Thoracic aorta (tissue), 2 donors: ENCODE results near the gene ANKRD28. TPM values are rescaled to one million over a fixed set of nuclear protein-coding genes. Genes with fewer than 3 reads are reported as not detected.

Experiments
- ATAC-seq: fragments of 150-250 bp; one replicate; pipeline ENCODE4 v1.8.0; 2017; ENCODE audit warnings: low read depth; ENCODE audit not compliant: insufficient number of reproducible peaks, low FRiP score
- DNase-seq: peaks from one replicate; pipeline ENCODE4 v3.0.0-alpha.2; 2020; ENCODE audit warnings: low spot score
- H3K27ac ChIP-seq, 2 donors: fragments of 200-600 bp; sonication (generic); 1 replicate in 1 of 2; 2 replicates in 1 of 2; pipeline ENCODE4 v1.5.1; 2016; ENCODE audit warnings: mild to moderate bottlenecking in 2 of 2, moderate library complexity in 2 of 2
- H3K27me3 ChIP-seq: fragments of 200-600 bp; sonication (generic); replicated peaks from 2 replicates; pipeline ENCODE4 v1.6.0; 2016; ENCODE audit warnings: mild to moderate bottlenecking; ENCODE audit not compliant: insufficient read depth
- H3K36me3 ChIP-seq: fragments of 200-600 bp; sonication (generic); one replicate; pipeline ENCODE4 v1.5.1; 2016
- H3K4me1 ChIP-seq, 2 donors: fragments of 200-600 bp; sonication (generic); 1 replicate in 1 of 2; 2 replicates in 1 of 2; pipeline versions ENCODE4 v1.5.1 to v1.6.0; 2016; ENCODE audit warnings: low read depth in 2 of 2, mild to moderate bottlenecking in 1 of 2; ENCODE audit not compliant: control insufficient read depth in 1 of 2
- H3K4me3 ChIP-seq: fragments of 200-600 bp; sonication (generic); 2 replicates; pipeline ENCODE4 v1.5.1; 2016; ENCODE audit warnings: mild to moderate bottlenecking
- H3K9me3 ChIP-seq: fragments of 200-600 bp; sonication (generic); 2 replicates; pipeline ENCODE4 v1.5.1; 2016
- CTCF ChIP-seq: fragments of 200-600 bp; sonication (generic); IDR thresholded peaks from one replicate; pipeline ENCODE4 v1.5.1; 2019; ENCODE audit warnings: antibody characterized with exemption
- total RNA-seq, 2 donors: library from RNA; depleted of rRNA; stranded (reverse); fragments of >200 nt; gene quantifications; one replicate each; pipeline versions ENCODE4 v1.1.0 to v1.2.3, GENCODE V29; 2016

Gene ANKRD28
- total RNA-seq, 2 donors from 2014 or later, result 42.5 to 60.2 TPM

- Histone ChIP-seq H3K27me3 (no peaks in the 10 kb centered on the region), H3K36me3 (no peaks in the 10 kb centered on the region), H3K9me3 (no peaks in the 10 kb centered on the region), H3K4me3 (no peak overlapping the region), H3K4me1 (peaks cover 18 to 36% of the 10 kb centered on the region in 2 donors), H3K27ac (no peak overlapping the region)
- DNase-seq (no peak), ATAC-seq (no peak)
- no peak for TF ChIP-seq CTCF
Observed at GRCh38 chr3:15803921-15804320, 6.1 kb upstream of the ANKRD28 start.

GRCh38 chr3:15801298-15801697 is 3.5 kb upstream of the ANKRD28 start:
- H3K27me3 ChIP-seq, result no peaks in the 10 kb centered on the region
- no peak for TF ChIP-seq CTCF
- DNase-seq (no peak), ATAC-seq (no peak)
- H3K4me3 ChIP-seq, result no peak overlapping the region
- no peaks in the 10 kb centered on the region for H3K36me3 ChIP-seq
- no peaks in the 10 kb centered on the region for H3K9me3 ChIP-seq
- H3K4me1 ChIP-seq, result peaks cover 32 to 55% of the 10 kb centered on the region in 2 donors
- no peak overlapping the region for H3K27ac ChIP-seq

GRCh38 chr3:15800780-15801179 is 3.0 kb upstream of the ANKRD28 start:
- H3K36me3 ChIP-seq, result no peaks in the 10 kb centered on the region
- ATAC-seq (no peak), DNase-seq (no peak)
- no peak for TF ChIP-seq CTCF
- peak overlapping the region in 1 of 2 donors; percentile 40 for H3K27ac ChIP-seq
- H3K27me3 ChIP-seq, result no peaks in the 10 kb centered on the region
- H3K4me3 ChIP-seq, result no peak overlapping the region
- no peaks in the 10 kb centered on the region for H3K9me3 ChIP-seq
- peaks cover 34 to 55% of the 10 kb centered on the region in 2 donors for H3K4me1 ChIP-seq

GRCh38 chr3:15800327-15800726 is 2.5 kb upstream of the ANKRD28 start:
- Histone ChIP-seq H3K36me3 (no peaks in the 10 kb centered on the region), H3K9me3 (no peaks in the 10 kb centered on the region), H3K4me1 (peaks cover 35 to 55% of the 10 kb centered on the region in 2 donors), H3K27ac (peak overlapping the region in 1 of 2 donors; percentile 40), H3K4me3 (no peak overlapping the region), H3K27me3 (no peaks in the 10 kb centered on the region)
- DNase-seq, result no peak
- no peak for TF ChIP-seq CTCF
- ATAC-seq, result no peak

GRCh38 chr3:15798533-15799245 is 910 bp upstream of the ANKRD28 start:
- ATAC-seq, result no peak

More at GRCh38 chr3:15798533-15799245, 910 bp upstream of the ANKRD28 start:
- no peak for TF ChIP-seq CTCF
- Histone ChIP-seq H3K27me3 (no peaks in the 10 kb centered on the region), H3K9me3 (no peaks in the 10 kb centered on the region), H3K36me3 (no peaks in the 10 kb centered on the region), H3K27ac (peak overlapping the region; percentile 68 to 82), H3K4me1 (peaks cover 45 to 52% of the 10 kb centered on the region in 2 donors), H3K4me3 (peak overlapping the region; percentile 64)
- DNase-seq, result no peak
